OCI-LY3 (cell line): ENCODE results near the gene TTC21B.

Experiments
- H2AFZ ChIP-seq: fragments of 200-600, 300-600 bp; shearing (Covaris generic); 2 replicates; pipeline ENCODE4 v1.6.0; 2014; ENCODE audit warnings: antibody characterized with exemption, low read depth, low read length
- H3K27ac ChIP-seq: fragments of 200-600, 300-600 bp; sonication (generic); 2 replicates; pipeline ENCODE4 v1.5.1; 2014; ENCODE audit warnings: mild to moderate bottlenecking, low read length, moderate library complexity, mixed read lengths
- H3K27me3 ChIP-seq: fragments of 200-600, 300-600 bp; sonication (generic); 2 replicates; pipeline ENCODE4 v1.6.1; 2014; ENCODE audit warnings: low read depth, low read length, mixed read lengths
- H3K36me3 ChIP-seq: fragments of 200-600, 300-600 bp; sonication (generic); replicated peaks from 2 replicates; pipeline ENCODE3; 2014; ENCODE audit warnings: low read depth, low read length, mixed read lengths
- H3K4me1 ChIP-seq: fragments of 300-600, 200-600 bp; sonication (generic); 2 replicates; pipeline ENCODE4 v1.6.1; 2014; ENCODE audit warnings: low read length, mixed read lengths
- H3K4me2 ChIP-seq: fragments of 200-600, 300-600 bp; sonication (generic); 2 replicates; pipeline ENCODE4 v1.6.1; 2014; ENCODE audit warnings: low read length, mixed read lengths
- H3K4me3 ChIP-seq: fragments of 300-600, 200-600 bp; sonication (generic); 2 replicates; pipeline ENCODE4 v1.5.1; 2014; ENCODE audit warnings: antibody characterized with exemption, mild to moderate bottlenecking, low read length, moderate library complexity
- H3K79me2 ChIP-seq: fragments of 300-600, 200-600 bp; shearing (Covaris generic); 2 replicates; pipeline ENCODE4 v1.6.1; 2014; ENCODE audit warnings: mild to moderate bottlenecking, low read length, mixed read lengths
- H3K9ac ChIP-seq: fragments of 300-600, 200-600 bp; shearing (Covaris generic); 2 replicates; pipeline ENCODE4 v1.6.0; 2014; ENCODE audit warnings: mild to moderate bottlenecking, low read length, moderate library complexity
- H3K9me3 ChIP-seq: fragments of 200-600, 300-600 bp; shearing (Covaris generic); 2 replicates; pipeline ENCODE4 v1.6.1; 2014; ENCODE audit warnings: low read length, mixed read lengths; ENCODE audit not compliant: insufficient read depth
- H4K20me1 ChIP-seq: fragments of 200-600, 300-600 bp; sonication (generic); 2 replicates; pipeline ENCODE4 v1.6.1; 2016; ENCODE audit warnings: low read length, mixed read lengths; ENCODE audit not compliant: insufficient read depth
- EZH2phosphoT487 ChIP-seq: fragments of 200-600 bp; shearing (Covaris generic); IDR thresholded peaks from 2 replicates; pipeline ENCODE4 v1.6.1; 2018; ENCODE audit warnings: antibody characterized with exemption, mixed run types, low read depth
- TF ChIP-seq, protein P1 (sequence below): fragments of 200-600, 300-600 bp; sonication (generic); IDR thresholded peaks from 2 replicates; pipeline ENCODE4 v1.5.1; 2014; ENCODE audit warnings: antibody characterized with exemption, low read length, low read depth

Gene TTC21B

DNA sequence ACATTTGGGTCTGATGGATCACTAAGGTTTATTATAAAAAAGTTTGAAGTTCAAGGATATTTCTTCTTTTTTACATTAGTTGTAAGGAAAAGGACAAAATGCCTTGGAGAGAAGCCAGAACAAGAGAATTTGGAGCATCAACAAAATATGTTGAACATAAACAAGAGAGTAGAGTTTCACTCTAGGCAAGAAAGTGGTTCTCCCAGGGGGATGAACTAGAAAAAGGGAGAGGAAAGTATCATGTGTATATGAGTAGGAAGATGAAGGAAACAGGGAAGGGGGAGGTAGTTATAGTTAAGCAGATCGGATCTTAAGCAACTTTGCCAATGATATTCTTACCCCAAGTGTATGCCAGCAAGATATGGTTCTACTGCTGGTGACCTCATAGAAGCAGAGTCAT, 95.7 kb downstream of the TTC21B start:
- Histone ChIP-seq H3K27me3 (no peaks in the 10 kb centered on the region), H3K4me2 (no peak overlapping the region), H3K36me3 (peaks cover 15% of the 10 kb centered on the region), H3K79me2 (no peaks in the 10 kb centered on the region), H3K9ac (no peak overlapping the region), H3K4me3 (no peak overlapping the region), H2AFZ (no peak overlapping the region), H3K9me3 (peaks cover 2% of the 10 kb centered on the region; the same call in 1 of the 2 replicates), H4K20me1 (no peaks in the 10 kb centered on the region), H3K27ac (no peak overlapping the region), H3K4me1 (no peaks in the 10 kb centered on the region)
- TF ChIP-seq EZH2phosphoT487 = no peak
- TF ChIP-seq, protein P1, sequence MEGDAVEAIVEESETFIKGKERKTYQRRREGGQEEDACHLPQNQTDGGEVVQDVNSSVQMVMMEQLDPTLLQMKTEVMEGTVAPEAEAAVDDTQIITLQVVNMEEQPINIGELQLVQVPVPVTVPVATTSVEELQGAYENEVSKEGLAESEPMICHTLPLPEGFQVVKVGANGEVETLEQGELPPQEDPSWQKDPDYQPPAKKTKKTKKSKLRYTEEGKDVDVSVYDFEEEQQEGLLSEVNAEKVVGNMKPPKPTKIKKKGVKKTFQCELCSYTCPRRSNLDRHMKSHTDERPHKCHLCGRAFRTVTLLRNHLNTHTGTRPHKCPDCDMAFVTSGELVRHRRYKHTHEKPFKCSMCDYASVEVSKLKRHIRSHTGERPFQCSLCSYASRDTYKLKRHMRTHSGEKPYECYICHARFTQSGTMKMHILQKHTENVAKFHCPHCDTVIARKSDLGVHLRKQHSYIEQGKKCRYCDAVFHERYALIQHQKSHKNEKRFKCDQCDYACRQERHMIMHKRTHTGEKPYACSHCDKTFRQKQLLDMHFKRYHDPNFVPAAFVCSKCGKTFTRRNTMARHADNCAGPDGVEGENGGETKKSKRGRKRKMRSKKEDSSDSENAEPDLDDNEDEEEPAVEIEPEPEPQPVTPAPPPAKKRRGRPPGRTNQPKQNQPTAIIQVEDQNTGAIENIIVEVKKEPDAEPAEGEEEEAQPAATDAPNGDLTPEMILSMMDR = no peak

DNA sequence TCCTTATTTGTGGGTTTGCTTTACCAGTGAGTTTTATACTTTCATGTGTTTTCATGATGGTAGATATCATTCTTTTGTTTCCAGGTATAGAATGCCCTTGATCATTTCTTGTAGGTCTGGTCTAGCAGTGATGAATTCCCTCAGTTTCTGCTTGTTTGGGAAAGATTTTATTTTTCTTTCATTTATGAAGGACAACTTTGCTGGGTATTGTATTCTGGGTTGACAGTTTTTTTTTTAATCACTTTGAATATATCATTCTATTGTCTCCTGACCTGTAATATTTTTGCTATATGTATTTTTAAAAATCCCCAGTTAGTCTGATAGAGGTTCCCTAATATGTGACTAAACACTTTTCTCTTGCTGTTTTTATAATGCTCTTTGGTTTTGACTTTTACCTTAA, 101.2 kb downstream of the TTC21B start:
- TF ChIP-seq EZH2phosphoT487 = no peak
- TF ChIP-seq, protein P1 = no peak
- no peak overlapping the region for H3K4me3 ChIP-seq
- H3K36me3 ChIP-seq = peaks cover 16% of the 10 kb centered on the region

DNA sequence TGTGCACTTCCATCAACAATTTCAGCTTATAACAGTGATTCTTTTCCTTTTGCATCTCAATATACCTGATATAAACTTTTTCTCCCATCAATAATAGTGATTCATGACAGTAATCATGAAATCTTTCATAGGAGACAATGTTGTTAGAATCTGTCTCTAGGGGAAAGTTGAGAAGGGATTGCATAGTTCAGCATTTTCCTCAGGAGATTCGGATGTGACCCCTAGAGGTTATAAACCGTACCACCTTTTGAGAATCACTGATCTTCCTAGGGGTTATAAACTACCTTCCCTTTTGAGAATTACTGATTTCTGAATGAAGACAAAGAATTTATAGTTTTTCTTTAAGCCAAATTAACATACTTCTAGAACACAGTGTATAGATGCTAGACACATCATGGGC, 106.6 kb downstream of the TTC21B start:
- Histone ChIP-seq H3K79me2 (no peaks in the 10 kb centered on the region), H3K4me2 (no peak overlapping the region), H3K4me3 (no peak overlapping the region), H3K36me3 (no peaks in the 10 kb centered on the region), H3K9ac (no peak overlapping the region), H3K27ac (no peak overlapping the region), H3K9me3 (peaks cover under 1% of the 10 kb centered on the region; the same call in 1 of the 2 replicates), H3K4me1 (no peaks in the 10 kb centered on the region), H4K20me1 (no peaks in the 10 kb centered on the region), H2AFZ (no peak overlapping the region), H3K27me3 (no peaks in the 10 kb centered on the region)
- TF ChIP-seq EZH2phosphoT487 = no peak
- TF ChIP-seq, protein P1 = peak; percentile 41

More for the DNA sequence above, 101.2 kb downstream of the TTC21B start:
- H3K4me2 ChIP-seq = no peak overlapping the region
- H3K79me2 ChIP-seq = no peaks in the 10 kb centered on the region
- no peaks in the 10 kb centered on the region for H4K20me1 ChIP-seq
- H3K27me3 ChIP-seq = no peaks in the 10 kb centered on the region
- H3K9ac ChIP-seq = no peak overlapping the region
- H2AFZ ChIP-seq = no peak overlapping the region
- H3K4me1 ChIP-seq = no peaks in the 10 kb centered on the region
- peaks cover 11% of the 10 kb centered on the region; the same call in 1 of the 2 replicates for H3K9me3 ChIP-seq
- H3K27ac ChIP-seq = no peak overlapping the region

DNA sequence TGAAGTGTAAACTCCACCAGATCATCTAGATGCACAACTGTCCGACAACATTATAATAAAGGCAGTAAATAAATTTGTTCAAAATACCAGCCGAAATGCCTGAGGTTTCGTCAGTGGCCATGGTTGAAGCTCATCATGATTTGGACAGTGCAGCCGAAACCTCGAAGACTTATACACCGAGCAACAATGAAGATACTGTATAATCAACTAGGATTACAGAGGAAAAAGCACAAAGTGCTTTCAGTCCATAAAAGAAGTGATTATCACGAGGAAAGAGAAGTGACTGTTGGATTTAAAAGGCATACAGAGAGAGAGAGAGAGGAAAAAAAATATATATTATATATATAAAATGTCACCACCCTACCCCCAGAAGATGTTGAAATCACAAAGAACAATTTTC, 107.5 kb downstream of the TTC21B start:
- Histone ChIP-seq H3K4me2 (no peak overlapping the region), H3K79me2 (no peaks in the 10 kb centered on the region), H3K4me3 (no peak overlapping the region), H3K4me1 (no peaks in the 10 kb centered on the region), H3K9me3 (no peaks in the 10 kb centered on the region), H3K9ac (no peak overlapping the region), H3K27me3 (no peaks in the 10 kb centered on the region), H2AFZ (no peak overlapping the region), H3K27ac (no peak overlapping the region), H4K20me1 (no peaks in the 10 kb centered on the region), H3K36me3 (no peaks in the 10 kb centered on the region)
- TF ChIP-seq EZH2phosphoT487 = no peak
- TF ChIP-seq, protein P1 = no peak
